Measurements from ENCODE around the gene SLC6A1.

The SLC6A1 gene

DNA sequence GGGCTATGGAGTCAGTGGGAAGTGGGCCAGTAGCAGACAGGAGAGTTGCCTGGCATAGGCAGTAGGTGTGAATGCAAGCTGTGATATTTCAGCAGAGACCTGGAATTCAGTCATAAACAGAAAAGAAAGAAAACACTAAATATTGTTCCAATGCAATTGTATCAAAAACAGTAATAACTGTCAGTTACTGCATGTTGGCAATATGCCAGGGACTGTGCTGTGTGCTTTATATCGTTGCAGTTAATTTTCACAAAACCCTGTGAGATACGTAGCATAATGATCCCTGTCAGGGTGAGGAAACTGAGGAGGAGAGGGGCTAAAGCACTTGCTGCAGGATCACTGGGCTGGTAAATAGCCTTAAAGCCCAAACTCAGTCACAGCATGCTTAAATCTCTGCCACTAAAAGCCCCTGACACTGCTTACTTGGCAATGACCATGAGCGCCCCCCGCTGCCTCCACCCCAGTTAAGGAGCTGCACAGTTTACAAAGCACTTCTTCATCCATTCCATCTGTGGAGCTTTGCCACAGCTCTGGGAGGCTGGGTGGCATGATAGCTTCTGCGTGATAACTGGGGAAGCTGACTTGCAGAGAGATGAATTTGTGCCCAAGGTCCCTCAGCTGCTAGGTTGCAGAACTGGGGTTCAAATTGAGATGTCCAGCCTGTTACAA, 3.9 kb downstream of the SLC6A1 start:
- no peak for DNase-seq

DNA sequence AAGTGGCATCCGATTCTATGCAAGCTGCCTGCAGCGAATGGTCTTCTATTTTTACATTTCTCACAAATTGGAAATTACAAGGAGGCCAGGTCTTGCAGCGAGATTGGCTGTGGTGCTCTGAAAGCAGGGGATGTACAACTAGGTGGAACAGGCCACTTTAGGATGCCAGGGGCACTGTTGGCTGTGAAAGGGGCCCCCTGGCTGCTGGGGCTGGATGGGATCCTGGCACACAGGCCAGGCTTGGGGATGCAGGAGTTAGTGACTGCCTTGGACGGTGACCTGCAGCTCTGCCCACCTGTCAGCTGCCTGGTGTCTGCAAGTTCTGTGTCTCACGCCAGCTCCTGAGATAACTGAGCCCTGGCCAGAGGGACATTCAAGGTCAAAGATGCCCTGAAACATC, 4.6 kb downstream of the SLC6A1 start:
- no peak for DNase-seq

- DNase-seq = no peak
These were observed 6.0 kb downstream of the SLC6A1 start for GRCh38 chr3:10998542-10998941.

DNA sequence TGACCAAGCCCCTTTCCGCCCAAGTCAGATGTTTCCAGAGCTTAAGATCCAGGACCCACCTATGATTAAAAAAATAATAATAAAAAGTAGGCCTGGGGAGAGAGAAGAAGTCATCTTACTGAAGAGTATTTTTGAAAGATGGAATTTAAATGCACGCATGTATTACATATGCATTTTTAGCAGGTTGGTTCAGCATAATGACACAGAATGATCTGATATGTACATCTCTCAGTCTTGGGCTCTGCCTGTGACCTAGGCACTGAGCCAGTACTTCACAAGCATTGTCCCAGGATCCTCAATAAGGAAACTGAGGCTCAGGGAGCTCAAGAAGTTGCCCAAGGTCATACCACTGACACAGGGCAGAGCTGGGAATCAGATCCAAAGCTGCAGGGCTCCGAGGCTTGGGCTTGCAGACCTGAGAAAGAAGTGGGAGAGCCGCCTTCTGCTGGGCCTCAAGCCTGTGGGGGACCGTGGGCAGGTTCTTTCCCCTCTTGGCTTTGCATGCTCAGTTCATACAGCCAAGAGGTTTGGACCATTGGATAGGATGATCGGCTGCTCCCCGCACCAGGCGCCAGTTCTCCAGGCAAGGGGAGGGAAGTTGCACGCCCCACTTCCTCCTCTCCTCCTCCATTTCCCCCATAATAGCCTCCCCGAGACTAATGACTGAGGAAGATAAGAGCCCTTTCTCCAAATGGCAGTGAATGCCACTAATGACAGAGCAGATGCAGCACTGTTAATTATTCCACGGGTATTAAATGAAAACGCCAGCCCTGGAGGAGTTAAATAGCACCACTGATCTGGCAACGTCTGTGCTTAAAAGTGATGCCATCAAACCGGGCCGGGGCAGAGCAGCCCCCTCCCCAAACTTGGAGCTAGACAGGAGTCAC, 6.9 kb downstream of the SLC6A1 start:
- no peak for DNase-seq

- no peak for DNase-seq
These were observed 8.0 kb downstream of the SLC6A1 start for GRCh38 chr3:11000528-11000927.

- no peak for DNase-seq
These were observed 8.6 kb downstream of the SLC6A1 start for GRCh38 chr3:11001020-11001657.

DNA sequence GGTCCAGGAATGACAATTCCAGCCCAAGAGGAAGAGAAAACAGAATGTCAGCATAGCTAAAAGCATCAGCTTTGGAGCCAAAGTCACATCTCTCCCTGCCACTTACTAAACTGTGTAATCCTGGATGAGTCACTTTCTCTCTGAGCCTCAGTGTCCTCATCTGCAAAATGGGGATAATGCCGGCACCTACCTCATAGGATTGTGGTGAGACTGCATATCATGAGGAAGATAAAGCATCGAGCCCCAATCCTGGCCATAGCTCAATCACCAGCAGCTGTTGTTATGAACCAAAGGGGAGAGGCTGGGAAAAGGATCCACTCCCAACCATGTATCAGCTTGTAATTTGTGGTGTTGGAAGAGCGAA, 9.1 kb downstream of the SLC6A1 start:
- no peak for DNase-seq

DNA sequence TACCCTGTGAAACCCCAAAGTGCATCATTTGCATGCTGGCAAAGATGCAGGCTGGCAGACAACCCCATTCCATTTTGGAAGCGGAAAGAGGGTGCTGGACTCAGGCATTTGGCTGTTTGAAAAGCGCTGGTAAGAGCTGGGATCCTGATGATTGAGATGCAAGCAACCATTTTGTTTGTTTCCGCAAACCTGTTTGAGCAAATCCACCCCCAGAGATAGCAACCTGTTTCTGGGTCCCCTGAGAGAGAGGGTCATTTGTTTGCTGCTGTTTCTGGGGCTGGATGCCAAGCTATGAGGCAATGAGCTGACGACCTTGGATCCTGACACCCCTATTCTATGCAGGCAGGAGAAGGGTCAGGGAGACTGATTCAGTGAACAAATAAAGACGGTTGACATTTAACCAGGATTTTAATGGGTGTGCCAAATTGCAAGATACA, 9.8 kb downstream of the SLC6A1 start:
- DNase-seq = no peak

- no peak for DNase-seq
These were observed 12.0 kb downstream of the SLC6A1 start for GRCh38 chr3:11004563-11004962.

DNA sequence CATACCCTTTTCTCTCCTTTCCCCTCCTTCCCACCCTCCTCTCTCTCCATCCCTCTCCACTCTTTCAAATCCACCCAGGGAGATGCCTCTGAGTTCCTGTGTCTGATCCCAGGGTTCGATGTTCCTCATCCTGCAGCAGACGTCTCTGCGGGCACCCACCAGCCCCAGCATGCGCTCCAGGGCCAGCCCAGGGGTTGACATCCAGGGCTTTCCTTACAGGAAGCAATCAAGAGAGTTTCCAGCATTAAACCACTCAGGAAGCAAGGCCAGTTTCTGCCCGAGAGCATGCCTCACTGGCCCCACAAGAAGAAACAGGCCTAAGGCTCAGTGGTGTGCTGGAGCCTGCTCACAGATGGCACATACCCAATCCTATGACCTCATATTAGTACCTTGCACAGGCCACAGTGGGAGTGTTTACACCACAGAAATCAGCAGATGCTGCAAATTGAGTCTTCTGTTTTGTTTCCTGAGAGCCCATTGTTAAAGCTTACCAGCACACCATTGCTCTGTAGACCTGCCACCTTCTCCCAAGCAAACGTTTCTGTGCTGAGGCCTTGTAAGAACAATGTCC, 13.2 kb downstream of the SLC6A1 start:
- no peak for DNase-seq

GRCh38 chr3:11006986-11007933, 14.7 kb downstream of the SLC6A1 start:
- no peak for DNase-seq

DNA sequence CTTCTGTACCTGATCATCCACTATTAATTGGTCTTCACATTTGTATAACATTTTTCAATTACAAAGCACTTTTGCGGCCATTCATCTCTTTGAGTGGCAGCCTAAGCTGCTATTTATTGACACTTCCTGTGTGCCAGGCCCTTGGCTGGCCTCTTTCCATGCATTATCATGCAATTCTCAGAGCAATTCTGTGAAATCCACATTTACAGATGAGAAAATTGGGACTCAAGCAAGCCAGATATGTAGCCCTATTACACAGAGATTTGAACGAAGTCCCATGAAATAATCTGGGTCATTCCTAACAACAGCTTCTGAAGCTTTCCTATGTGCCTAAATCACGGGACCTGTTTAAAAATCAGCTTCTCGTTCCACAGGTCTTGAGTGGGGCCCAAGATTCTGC, 17.4 kb downstream of the SLC6A1 start:
- DNase-seq = no peak

GRCh38 chr3:11010426-11011165, 18.0 kb downstream of the SLC6A1 start:
- no peak for DNase-seq

GRCh38 chr3:11014253-11014652, 21.7 kb downstream of the SLC6A1 start:
- no peak for DNase-seq

DNA sequence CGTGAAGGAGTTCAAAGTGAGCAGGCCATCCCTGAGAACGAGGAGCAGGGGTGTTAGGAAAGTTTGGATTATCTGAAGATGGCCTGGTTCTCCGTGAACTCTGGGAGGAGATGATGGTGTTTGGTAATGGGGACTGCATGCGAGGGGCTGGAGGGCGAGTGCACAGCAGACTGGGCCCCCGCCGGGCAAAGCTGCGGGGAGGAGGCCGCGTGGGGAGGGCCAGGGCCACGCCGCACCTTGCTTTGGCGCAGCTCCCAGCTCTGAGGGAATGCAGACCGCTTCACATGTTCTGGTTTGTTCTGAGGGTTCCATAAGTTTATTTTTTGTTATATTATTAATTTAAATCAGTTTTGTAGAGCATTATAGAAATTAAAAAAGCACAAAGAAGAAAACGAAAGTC, 22.2 kb downstream of the SLC6A1 start:
- DNase-seq = no peak

DNA sequence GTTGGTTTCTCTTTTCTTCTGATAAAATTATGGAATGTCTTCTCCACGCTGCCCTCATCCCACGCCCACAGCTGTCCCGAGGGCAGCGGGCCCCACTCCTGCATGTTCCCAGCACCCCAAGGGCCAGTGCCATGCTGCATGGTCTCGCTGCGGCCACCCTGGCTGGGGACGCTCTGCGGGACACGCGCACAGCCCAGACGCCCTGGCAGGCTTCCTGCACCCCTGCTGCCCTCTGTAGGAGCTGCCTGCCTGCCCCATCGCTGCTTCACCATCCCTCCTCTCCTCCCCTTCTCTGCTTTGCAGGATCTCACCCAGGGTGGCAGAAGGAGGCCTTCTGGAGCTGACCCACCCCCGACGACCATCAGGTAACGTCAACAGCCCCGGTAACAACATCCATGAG, 22.8 kb downstream of the SLC6A1 start:
- DNase-seq = no peak

- no peak for DNase-seq
These were observed 24.2 kb downstream of the SLC6A1 start for GRCh38 chr3:11016727-11017126.

GRCh38 chr3:11019116-11019819, 26.7 kb downstream of the SLC6A1 start:
- DNase-seq = no peak

GRCh38 chr3:11020764-11021163, 28.2 kb downstream of the SLC6A1 start:
- no peak for DNase-seq

DNA sequence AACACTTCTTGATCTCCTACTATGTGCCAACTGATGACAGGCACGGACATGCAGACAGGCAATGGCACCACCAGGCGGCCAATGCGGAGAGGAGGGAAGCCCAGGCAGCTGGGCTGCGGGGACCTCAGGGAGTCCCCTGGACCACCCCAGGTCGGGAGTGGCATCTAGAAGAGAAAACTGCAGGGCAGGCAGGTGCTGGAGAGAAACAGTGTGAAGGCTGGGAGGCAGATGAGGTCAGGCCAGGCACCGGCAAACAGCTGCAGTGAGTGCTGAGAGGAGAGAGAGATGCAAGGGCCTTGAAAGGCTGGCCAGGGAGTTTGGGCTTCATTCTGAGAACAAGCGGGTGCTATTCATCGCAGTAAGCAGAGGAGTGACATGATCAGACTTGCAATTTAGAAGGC, 29.1 kb downstream of the SLC6A1 start:
- no peak for DNase-seq

DNA sequence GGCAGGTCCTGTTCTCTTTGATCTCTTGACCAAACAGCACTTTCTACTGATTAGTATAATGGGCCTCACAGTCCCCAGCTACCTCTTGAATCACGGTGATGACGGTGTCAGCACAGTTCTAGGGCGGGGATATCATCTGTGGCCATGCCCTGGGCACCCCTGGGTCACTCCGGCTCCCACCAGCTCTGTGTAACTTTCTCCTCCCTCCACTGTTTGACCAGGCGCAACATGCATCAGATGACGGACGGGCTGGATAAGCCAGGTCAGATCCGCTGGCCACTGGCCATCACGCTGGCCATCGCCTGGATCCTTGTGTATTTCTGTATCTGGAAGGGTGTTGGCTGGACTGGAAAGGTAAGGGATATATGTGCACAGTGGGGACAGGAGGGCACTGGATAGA, 29.6 kb downstream of the SLC6A1 start:
- no peak for DNase-seq
